HG03558 (cell line): ENCODE measurements around the gene HECTD1.
"Not testable (repeated sequence)": the region's sequence is repeated elsewhere in the genome, so short reads cannot be mapped to it uniquely, and the experiment has no call there.

ENCODE experiments used
- ATAC-seq: cut with Tn5 transposase; IDR thresholded peaks from one replicate; pipeline ENCODE4 v1.9.1; 2021; ENCODE audit warnings: moderate number of reproducible peaks; ENCODE audit not compliant: unreplicated experiment; ENCODE audit errors: extremely low read depth

HECTD1 gene

GRCh38 chr14:31207755-31208545, at the start of gene HECTD1:
TSS of gene HECTD1 (minus strand) at chr14:31207793. CDS start at chr14:31205936, 1,857 bp downstream.
- ATAC-seq, result peak; percentile 46

GRCh38 chr14:31257244-31257553, 49.6 kb upstream of the HECTD1 start:
- no peak for ATAC-seq

DNA sequence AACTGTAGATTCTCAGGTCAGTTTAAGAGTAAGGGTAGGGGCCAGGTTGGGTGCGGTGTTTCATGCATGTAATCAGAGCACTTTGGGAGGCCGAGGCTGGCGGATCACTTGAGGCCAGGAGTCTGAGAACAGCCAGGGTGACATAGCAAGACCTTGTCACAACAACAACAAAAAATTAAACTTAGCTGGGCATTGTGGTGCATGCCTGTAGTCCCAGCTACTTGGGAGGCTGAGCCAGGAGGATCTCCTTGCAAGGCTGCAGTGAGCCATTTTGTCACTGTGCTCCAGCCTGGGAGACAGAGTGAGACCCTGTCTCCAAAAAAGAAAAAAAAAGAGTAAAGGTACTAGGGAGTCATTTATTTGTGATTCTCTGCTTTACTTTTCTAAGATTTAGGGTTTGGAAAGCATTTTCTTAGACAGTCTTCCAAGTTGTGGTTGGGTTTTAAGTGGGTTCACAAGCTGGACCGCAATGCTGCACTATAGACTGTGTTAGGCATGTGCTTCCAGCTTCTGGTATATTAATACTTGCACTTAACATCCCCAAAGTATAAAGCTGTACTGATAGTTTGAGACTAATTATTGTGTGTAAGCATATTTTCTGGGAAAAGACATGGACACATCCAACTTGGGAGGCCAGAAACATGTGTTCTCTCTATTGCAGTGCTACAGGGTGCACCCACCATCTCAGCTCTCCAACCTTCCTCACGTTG, 49.1 kb upstream of the HECTD1 start:
- ATAC-seq, result no peak

DNA sequence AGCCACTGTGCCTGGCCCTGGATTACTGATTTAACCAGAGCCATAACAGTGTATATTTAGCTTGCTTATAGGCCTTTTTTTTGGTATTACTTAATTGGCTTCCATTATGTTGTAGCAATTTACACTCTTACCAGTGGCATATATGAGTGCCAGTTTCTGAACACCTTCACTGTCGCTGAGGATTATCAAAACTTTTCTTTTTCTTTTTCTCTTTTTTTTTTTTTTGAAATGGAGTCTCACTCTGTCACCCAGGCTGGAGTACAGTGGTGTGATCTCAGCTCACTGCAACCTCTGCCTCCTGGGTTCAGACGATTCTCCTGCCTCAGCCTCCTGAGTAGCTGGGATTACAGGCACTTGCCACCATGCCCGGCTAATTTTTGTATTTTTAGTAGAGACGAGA, 48.3 kb upstream of the HECTD1 start:
- ATAC-seq, result not testable (repeated sequence)

DNA sequence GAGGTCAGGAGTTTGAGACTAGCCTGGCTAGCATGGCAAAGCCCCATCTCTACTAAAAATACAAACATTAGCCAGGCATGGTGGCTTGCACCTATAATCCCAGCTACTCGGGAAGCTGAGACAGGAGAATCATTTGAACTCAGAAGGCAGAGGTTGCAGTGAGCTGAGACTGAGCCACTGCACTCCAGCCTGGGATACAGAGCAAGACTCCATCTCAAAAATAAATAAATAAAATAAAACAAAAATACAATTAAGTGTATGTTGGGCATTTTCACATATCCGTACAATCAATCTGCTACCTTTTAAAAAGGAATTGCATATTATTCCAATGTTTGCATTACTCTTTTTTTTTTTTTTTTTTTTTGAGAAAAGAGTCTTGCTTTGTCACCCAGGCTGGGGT, 47.7 kb upstream of the HECTD1 start:
- no peak for ATAC-seq

- no peak for ATAC-seq
Observed at GRCh38 chr14:31253746-31254471, 46.3 kb upstream of the HECTD1 start.

DNA sequence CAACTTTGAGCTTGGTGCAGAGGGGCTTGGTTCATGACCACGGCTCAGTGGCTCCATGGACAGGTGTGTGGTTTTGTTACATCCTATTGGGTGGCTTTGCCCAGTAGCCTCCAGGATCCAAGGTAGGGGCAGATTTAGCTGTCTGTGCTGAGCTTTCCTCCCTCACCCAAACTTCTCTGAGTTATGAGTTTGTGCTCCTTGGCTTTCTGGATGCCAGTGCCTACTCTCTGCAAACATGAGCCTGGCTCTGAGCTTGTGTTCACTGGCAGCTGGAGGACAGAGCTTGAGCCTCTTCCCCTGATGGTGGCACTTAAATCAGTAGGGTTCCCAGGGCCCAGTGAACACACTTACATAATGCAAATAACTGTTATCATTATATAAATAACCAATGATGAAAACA, 45.3 kb upstream of the HECTD1 start:
- no peak for ATAC-seq

DNA sequence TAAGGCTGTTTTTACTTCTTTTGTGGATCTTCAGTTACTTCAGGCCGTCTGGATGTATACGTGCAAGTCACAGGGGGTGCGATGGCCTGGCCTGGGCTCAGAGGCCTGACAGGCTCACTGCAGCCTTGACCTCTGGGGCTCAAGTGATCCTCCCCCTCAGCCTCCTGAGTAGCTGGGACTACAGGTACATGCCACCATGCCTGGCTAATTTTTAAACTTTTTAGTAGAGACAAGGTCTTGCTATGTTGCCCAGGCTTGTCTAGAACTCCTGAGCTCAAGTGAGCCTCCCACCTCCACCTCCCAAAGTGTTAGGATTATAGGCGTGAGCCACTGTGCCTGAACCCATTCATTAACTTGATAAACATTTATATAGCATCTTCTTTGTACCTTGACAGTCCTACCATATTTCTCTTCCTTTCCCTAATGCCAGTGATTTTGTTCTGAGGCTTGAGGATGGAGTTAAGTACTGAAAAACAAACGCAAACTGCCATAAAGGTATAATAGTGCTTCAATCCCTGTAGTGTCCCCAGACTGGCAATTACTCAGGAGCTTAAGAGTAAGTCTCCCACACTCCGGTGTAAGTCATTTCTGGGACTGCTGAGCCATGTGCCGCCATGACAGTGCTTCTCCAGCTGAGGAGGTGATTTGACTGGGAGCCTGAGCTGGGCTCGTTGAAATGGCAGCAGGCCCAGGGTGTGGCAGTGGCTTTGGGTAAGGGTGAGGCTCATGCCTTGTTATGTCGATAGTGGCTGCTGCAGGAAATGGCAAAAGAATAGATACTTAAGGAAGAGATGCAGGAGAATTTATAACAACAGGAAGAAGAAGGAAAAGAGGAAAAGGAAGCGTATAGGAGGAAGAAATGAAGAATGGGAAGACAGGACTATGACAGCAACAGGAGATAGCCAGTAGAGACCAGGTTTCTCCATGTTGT, 43.7 kb upstream of the HECTD1 start:
- ATAC-seq, result no peak

- ATAC-seq, result no peak
Observed at GRCh38 chr14:31244626-31245025, 37.0 kb upstream of the HECTD1 start.

DNA sequence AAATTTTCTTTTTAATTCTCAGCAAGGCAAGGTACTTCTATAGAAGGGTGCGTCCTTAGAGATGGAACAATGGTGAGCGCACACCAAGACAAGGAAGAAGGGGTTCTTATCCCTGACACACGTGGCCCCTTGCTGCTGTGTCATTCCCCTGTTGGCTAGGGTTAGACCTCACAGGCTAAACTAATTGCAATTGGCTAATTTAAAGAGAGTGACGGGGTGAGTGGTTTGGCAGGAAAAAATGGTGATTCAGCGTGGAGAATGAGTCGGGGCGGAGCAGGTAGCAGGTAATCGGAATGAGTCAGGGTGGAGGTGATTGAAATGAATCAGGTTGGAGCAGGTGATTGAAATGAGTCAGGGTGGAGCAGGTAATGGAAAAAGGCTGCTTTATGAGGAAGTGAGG, 36.3 kb upstream of the HECTD1 start:
- ATAC-seq, result no peak

GRCh38 chr14:31242161-31242940, 34.8 kb upstream of the HECTD1 start:
- ATAC-seq, result not testable (repeated sequence)

DNA sequence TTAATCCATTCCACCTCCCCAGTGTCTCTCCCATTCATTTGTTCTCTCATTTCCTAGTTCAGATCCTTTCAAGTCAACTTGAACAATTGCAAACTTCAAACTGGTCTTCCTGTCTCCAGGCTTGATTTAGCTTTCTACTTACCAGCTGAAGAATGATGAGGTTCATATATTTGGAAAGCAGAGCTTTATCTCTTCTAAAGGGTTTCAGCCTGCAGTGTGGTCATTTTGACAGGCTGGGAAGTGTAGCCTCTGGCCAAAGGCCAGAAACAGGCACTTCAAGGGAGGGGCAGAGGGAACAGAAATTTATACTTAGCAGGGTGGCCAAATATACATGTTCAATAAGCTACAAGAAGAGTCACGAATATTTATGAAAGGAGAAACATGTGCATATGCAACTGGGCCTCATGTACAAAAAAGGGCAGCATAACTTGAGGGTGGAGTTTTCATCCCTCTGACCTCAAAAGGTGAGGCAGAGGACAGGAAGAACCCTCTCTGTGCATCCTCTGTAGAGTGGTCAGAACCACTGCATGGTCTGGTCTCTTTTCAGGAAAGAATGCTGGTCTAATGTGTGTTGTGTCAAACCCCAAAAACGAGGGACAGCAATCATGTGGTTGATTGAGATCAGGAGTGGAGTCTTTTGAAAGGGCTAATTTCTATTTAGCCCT, 34.0 kb upstream of the HECTD1 start:
- no peak for ATAC-seq

GRCh38 chr14:31239741-31240140, 32.1 kb upstream of the HECTD1 start:
- no peak for ATAC-seq

GRCh38 chr14:31235462-31235861, 27.9 kb upstream of the HECTD1 start:
- ATAC-seq, result no peak

DNA sequence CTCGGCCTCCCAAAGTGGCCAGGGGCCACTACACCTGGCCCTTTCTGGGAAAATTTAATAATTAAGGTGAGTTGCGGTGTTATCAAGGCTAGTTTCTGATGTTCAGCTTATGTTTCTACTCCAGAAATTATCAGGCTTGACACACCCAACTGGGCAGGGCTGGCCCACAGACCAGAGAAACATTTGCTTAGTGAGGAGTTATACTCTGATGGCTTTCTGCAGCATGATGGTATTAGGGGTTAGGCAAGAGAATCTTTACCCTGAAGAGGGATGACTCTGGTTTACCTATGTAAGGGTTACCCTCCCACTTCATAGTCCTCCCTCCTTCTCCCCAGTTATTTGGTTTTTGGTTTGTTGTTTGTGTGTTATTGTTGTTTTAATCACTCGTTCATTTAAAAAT, 24.5 kb upstream of the HECTD1 start:
- ATAC-seq, result no peak

DNA sequence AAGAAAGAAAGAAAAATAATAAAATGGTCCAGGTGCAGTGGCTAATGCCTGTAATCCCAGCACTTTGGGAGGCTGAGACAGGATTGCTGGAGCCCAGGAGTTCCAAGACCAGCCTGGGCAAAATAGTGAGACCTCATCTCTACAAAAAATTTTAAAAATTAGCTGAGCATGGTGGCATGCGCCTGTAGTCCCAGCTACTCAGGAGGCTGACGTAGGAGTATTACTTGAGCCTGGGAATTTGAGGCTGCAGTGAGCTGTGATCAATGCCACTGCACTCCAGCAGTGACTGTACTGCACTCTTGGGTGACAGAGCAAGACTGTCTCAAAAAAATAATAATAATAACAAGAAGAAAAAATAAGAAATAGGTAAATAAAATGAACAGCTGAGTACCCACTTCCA, 23.7 kb upstream of the HECTD1 start:
- not testable (repeated sequence) for ATAC-seq

- no peak for ATAC-seq
Observed at GRCh38 chr14:31230573-31230958, 23.0 kb upstream of the HECTD1 start.

- ATAC-seq, result no peak
Observed at GRCh38 chr14:31229638-31230572, 22.3 kb upstream of the HECTD1 start.
